ENCODE data around the gene RBM42. TPM values are rescaled to one million over a fixed set of nuclear protein-coding genes. Genes with fewer than 3 reads are reported as not detected.
"Not testable (repeated sequence)": the region's sequence is repeated elsewhere in the genome, so short reads cannot be mapped to it uniquely, and the experiment has no call there.

Gene RBM42
- total RNA-seq, 2 donors from 2014 or later: 81.4 to 114 TPM

- TF ChIP-seq POLR2AphosphoS5 (IDR thresholded peaks at IDR 0.05): no peak
- TF ChIP-seq POLR2A (IDR thresholded peaks at IDR 0.05): no peak
- TF ChIP-seq CTCF (IDR thresholded peaks at IDR 0.05): no peak
- intact Hi-C loops (cut with DNase I): no loop called here
- 89% methylated on average over 3 of the region's 3 CpGs for WGBS
- Histone ChIP-seq H3K36me3 (no peaks in the 10 kb centered on the region), H3K27ac (no peak overlapping the region), H3K4me1 (replicated peaks) (no peaks in the 10 kb centered on the region), H3K4me3 (no peak overlapping the region), H3K9me3 (no peaks in the 10 kb centered on the region), H3K27me3 (replicated peaks; ENCODE audit: insufficient read depth) (no peaks in the 10 kb centered on the region)
- DNase-seq (ENCODE audit: low spot score): no peak
These were observed 26.9 kb upstream of the RBM42 start for GRCh38 chr19:35601971-35602370.

DNA sequence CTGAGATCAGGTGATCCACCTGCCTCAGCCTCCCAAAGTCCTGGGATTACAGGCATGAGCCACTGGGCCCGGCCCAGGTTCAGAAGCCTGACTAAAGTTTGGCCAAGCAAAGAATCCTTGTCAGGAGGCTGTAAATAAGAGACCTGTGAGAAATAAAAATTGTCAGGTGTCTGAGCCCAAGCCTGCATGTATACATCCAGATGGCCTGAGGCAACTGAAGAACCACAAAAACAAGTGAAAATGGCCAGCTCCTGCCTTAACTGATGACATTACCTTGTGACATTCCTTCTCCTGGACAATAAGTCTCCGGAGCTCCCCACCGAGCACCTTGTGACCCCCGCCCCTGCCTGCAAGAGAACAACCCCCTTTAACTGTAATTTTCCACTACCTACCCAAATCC is 24.4 kb upstream of the RBM42 start:
- intact Hi-C loops (cut with DNase I); H3K4me3 ChIP-seq; H3K27ac ChIP-seq; H3K27me3 ChIP-seq (replicated peaks; ENCODE audit: insufficient read depth); DNase-seq (ENCODE audit: low spot score); H3K4me1 ChIP-seq (replicated peaks); H3K36me3 ChIP-seq; H3K9me3 ChIP-seq: not testable (repeated sequence)
- 37% methylated on average over 4 of the region's 4 CpGs for WGBS

- DNase-seq (ENCODE audit: low spot score); H3K27me3 ChIP-seq (replicated peaks; ENCODE audit: insufficient read depth); H3K27ac ChIP-seq; H3K36me3 ChIP-seq; H3K4me3 ChIP-seq; intact Hi-C loops (cut with DNase I); H3K9me3 ChIP-seq; H3K4me1 ChIP-seq (replicated peaks): not testable (repeated sequence)
- 85% methylated on average over 8 of the region's 8 CpGs for WGBS
These were observed 21.7 kb upstream of the RBM42 start for GRCh38 chr19:35607170-35607569.

GRCh38 chr19:35607661-35608060 is 21.2 kb upstream of the RBM42 start:
- H3K27ac ChIP-seq: no peak overlapping the region
- H3K4me3 ChIP-seq: no peak overlapping the region
- DNase-seq (ENCODE audit: low spot score): no peak
- H3K27me3 ChIP-seq (replicated peaks; ENCODE audit: insufficient read depth): no peaks in the 10 kb centered on the region
- H3K36me3 ChIP-seq: no peaks in the 10 kb centered on the region
- no peak for TF ChIP-seq CTCF (IDR thresholded peaks at IDR 0.05)
- 89% methylated on average over 3 of the region's 3 CpGs for WGBS
- H3K9me3 ChIP-seq: no peaks in the 10 kb centered on the region
- no peaks in the 10 kb centered on the region for H3K4me1 ChIP-seq (replicated peaks)
- intact Hi-C loops (cut with DNase I): no loop called here

- Histone ChIP-seq H3K4me3 (no peak overlapping the region), H3K27ac (no peak overlapping the region), H3K27me3 (replicated peaks; ENCODE audit: insufficient read depth) (no peaks in the 10 kb centered on the region), H3K9me3 (no peaks in the 10 kb centered on the region), H3K36me3 (no peaks in the 10 kb centered on the region), H3K4me1 (replicated peaks) (no peaks in the 10 kb centered on the region)
- DNase-seq (ENCODE audit: low spot score): no peak
- intact Hi-C loops (cut with DNase I): no loop called here
- TF ChIP-seq POLR2AphosphoS5 (IDR thresholded peaks at IDR 0.05) (no peak), POLR2A (IDR thresholded peaks at IDR 0.05) (no peak), CTCF (IDR thresholded peaks at IDR 0.05) (no peak)
- WGBS: 89% methylated on average over 2 of the region's 2 CpGs
These were observed 20.6 kb upstream of the RBM42 start for GRCh38 chr19:35608251-35608650.

DNA sequence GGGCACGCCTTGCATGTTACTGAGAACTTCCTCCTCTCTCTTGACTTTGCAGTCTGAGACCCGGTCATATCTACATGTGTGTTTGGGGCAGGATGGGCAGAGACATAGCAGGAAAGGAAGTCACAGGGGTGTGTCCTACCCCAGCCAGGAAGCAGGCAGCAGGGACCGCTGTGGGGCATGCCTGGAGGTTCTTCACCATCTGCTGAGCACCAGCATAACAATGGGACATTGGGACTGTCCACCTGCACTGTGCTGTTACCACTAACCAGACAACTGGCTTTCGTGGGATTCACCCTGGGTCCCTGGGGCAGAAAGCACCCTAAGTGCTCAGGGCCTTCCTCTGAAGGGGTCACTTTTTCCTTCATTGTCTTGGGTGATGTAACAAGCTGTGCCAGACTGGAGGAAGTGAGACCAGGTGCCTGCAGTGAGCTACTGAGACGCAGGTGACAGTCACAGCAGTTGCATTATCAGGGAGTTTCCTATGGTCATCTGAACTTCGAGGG is 18.9 kb upstream of the RBM42 start:
- Histone ChIP-seq H3K36me3 (no peaks in the 10 kb centered on the region), H3K9me3 (no peaks in the 10 kb centered on the region), H3K4me1 (replicated peaks) (no peaks in the 10 kb centered on the region), H3K27ac (no peak overlapping the region), H3K4me3 (no peak overlapping the region), H3K27me3 (replicated peaks; ENCODE audit: insufficient read depth) (no peaks in the 10 kb centered on the region)
- intact Hi-C loops (cut with DNase I): no loop called here
- no peak for DNase-seq (ENCODE audit: low spot score)
- WGBS: 82% methylated on average over 6 of the region's 6 CpGs
- TF ChIP-seq POLR2A (IDR thresholded peaks at IDR 0.05): no peak
- TF ChIP-seq CTCF (IDR thresholded peaks at IDR 0.05): no peak
- TF ChIP-seq POLR2AphosphoS5 (IDR thresholded peaks at IDR 0.05): no peak

Measured in prostate gland (tissue), 2 donors.